KMS-11 (cell line): ENCODE results near the gene ADISSP.

Experiments used
- H2AFZ ChIP-seq: fragments of 200-600 bp; sonication (generic); 2 replicates; pipeline ENCODE4 v1.6.1; 2016; ENCODE audit warnings: antibody characterized with exemption, mixed run types, low read depth
- H3K27ac ChIP-seq: fragments of 200-600 bp; sonication (generic); 2 replicates; pipeline ENCODE4 v1.6.1; 2016; ENCODE audit warnings: mild to moderate bottlenecking, mixed run types
- H3K27me3 ChIP-seq: fragments of 200-600 bp; sonication (generic); 2 replicates; pipeline ENCODE4 v1.6.1; 2017; ENCODE audit warnings: mild to moderate bottlenecking, low read depth, mixed run types, moderate library complexity; ENCODE audit not compliant: insufficient read depth
- H3K36me3 ChIP-seq: fragments of 200-600 bp; sonication (generic); 2 replicates; pipeline ENCODE4 v1.6.1; 2017; ENCODE audit warnings: mild to moderate bottlenecking, mixed run types; ENCODE audit not compliant: insufficient read depth
- H3K4me1 ChIP-seq: fragments of 200-600 bp; sonication (generic); 2 replicates; pipeline ENCODE4 v1.6.1; 2016; ENCODE audit warnings: mild to moderate bottlenecking, low read depth, mixed run types; ENCODE audit not compliant: poor library complexity, severe bottlenecking
- H3K4me2 ChIP-seq: fragments of 200-600 bp; sonication (generic); 2 replicates; pipeline ENCODE4 v1.7.0; 2016; ENCODE audit warnings: mild to moderate bottlenecking, mixed run types
- H3K4me3 ChIP-seq: fragments of 200-600 bp; sonication (generic); IDR thresholded peaks from 2 replicates; pipeline ENCODE4 v1.6.1; 2017; ENCODE audit warnings: low read depth, low read length, mixed read lengths; ENCODE audit not compliant: insufficient read depth
- H3K79me2 ChIP-seq: fragments of 200-600 bp; sonication (generic); 2 replicates; pipeline ENCODE4 v1.6.1; 2016; ENCODE audit warnings: low read depth, mixed run types; ENCODE audit not compliant: insufficient read depth
- H3K9ac ChIP-seq: fragments of 200-600 bp; sonication (generic); 2 replicates; pipeline ENCODE4 v1.6.1; 2016; ENCODE audit warnings: mild to moderate bottlenecking, mixed run types
- H4K20me1 ChIP-seq: fragments of 200-600 bp; sonication (generic); 2 replicates; pipeline ENCODE4 v1.6.1; 2016; ENCODE audit warnings: mild to moderate bottlenecking, mixed run types; ENCODE audit not compliant: insufficient read depth
- TF ChIP-seq, protein P1 (sequence below): fragments of 200-600 bp; sonication (generic); conservative IDR thresholded peaks from 2 replicates; pipeline ENCODE4 v1.6.1; 2017; ENCODE audit warnings: low read depth, mild to moderate bottlenecking, antibody characterized with exemption, low read length, moderate library complexity, mixed read lengths

ADISSP gene

DNA sequence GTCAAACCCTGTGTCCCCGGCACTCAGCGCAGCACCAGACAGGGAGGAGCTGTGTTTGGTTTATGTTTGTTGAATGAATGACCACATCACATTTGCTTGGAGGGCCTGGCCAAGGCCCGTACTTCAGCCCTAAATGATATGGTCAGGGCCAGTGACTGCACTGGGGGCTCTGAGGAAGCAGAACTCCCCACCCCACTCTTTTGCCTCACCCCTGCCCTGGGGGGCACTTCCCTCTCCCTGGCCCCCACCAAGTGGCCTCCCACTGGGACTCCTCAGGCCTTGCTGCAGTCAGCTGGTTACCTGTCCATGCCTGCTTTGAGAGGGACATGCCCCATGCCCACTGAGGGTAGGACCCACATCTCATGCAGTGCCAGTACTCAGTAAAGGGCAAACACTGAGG is 2.9 kb downstream of the ADISSP start:
- Histone ChIP-seq H3K36me3 (no peaks in the 10 kb centered on the region), H3K4me3 (no peak overlapping the region), H2AFZ (no peak overlapping the region), H3K4me1 (peaks cover 5% of the 10 kb centered on the region), H3K79me2 (no peaks in the 10 kb centered on the region), H3K27me3 (no peaks in the 10 kb centered on the region), H3K4me2 (no peak overlapping the region), H4K20me1 (no peaks in the 10 kb centered on the region), H3K9ac (no peak overlapping the region), H3K27ac (no peak overlapping the region)
- TF ChIP-seq, protein P1, sequence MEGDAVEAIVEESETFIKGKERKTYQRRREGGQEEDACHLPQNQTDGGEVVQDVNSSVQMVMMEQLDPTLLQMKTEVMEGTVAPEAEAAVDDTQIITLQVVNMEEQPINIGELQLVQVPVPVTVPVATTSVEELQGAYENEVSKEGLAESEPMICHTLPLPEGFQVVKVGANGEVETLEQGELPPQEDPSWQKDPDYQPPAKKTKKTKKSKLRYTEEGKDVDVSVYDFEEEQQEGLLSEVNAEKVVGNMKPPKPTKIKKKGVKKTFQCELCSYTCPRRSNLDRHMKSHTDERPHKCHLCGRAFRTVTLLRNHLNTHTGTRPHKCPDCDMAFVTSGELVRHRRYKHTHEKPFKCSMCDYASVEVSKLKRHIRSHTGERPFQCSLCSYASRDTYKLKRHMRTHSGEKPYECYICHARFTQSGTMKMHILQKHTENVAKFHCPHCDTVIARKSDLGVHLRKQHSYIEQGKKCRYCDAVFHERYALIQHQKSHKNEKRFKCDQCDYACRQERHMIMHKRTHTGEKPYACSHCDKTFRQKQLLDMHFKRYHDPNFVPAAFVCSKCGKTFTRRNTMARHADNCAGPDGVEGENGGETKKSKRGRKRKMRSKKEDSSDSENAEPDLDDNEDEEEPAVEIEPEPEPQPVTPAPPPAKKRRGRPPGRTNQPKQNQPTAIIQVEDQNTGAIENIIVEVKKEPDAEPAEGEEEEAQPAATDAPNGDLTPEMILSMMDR = no peak

DNA sequence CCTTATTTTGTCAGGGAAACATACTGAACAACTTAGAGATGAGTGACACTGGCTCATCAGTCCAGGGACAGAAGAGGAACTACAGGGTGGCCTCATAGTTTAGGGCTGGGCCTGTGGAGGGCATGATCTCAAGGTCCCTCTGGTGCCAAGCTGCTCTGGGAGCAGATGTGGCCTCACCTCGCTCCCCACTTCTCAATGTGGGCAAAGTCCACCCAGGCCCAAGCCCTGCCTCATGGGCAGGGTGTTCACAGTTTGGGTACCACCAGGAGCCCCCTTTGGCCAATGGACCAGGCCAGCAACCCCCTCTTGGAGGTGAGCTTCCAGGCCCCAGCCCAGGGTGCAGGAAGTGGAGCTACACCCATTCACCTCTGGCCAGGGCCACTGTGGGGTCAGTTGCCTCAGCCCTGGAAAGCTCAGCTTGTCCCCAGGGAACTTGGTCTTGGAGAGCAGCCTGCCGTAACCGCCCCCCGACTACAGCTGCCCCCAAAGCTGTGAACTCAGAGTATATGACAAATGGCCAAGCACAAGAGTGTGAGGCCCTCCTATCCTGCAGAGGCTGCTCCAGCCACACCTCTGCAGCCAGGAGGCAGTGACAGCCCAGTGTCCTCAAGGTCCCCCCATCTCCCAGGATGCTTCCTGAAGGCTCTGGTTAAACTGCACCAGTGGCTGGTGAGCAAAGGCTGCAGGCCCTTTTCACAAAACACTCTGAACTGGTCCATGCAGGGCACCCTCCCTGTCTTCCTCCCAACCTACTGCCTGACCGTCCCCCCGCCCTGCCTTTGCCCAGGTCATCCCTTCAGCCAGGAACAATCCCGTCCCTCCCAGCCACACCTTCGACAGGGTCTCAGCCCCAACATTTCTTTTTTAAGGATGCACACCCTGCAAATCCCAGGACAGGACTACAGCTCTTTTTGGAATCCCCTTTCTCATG is 3.6 kb downstream of the ADISSP start:
- Histone ChIP-seq H3K27me3 (no peaks in the 10 kb centered on the region), H3K4me2 (no peak overlapping the region), H3K79me2 (no peaks in the 10 kb centered on the region), H3K36me3 (no peaks in the 10 kb centered on the region), H3K4me1 (peaks cover 2% of the 10 kb centered on the region), H3K9ac (no peak overlapping the region), H4K20me1 (no peaks in the 10 kb centered on the region), H3K4me3 (no peak overlapping the region), H3K27ac (no peak overlapping the region), H2AFZ (no peak overlapping the region)
- TF ChIP-seq, protein P1 = no peak

DNA sequence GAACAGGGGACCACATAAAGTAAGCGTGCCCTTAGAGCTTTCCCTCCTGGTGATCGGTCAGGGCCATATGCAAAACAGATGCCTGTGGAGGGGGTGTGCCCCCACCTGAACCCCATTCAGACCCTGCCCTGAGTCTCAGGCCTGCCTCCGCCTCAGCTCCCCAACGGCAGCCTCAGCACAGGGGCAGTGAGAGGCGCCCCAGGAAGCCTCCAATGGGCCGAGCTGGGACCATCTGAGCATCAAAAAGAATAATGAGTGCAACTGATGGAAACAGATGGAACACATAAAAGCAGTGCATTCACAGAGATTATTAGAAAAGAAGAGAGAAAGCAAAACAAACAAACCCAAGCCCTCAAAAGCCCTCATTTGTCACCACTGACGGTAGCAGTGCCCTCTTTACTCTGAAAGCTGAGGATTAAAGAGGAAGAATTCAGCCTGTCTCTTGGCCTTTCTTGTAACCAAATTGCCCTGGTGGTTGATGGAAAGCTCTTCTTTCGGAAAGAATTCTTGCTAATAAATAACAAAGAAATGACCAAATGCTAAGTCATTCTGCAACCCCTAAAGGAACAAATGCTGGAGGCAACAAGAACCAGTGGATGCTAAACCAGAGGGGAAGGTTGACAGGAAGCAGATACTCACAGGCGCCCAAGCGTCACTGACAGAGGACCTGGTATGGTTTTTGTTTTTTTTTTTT is 6.8 kb downstream of the ADISSP start:
- TF ChIP-seq, protein P1 = no peak
- no peak overlapping the region for H3K9ac ChIP-seq
- H3K27ac ChIP-seq = no peak overlapping the region
- H3K4me2 ChIP-seq = no peak overlapping the region
- no peaks in the 10 kb centered on the region for H3K4me1 ChIP-seq
- H3K4me3 ChIP-seq = no peak overlapping the region
- no peaks in the 10 kb centered on the region for H4K20me1 ChIP-seq
- no peaks in the 10 kb centered on the region for H3K27me3 ChIP-seq
- no peak overlapping the region for H2AFZ ChIP-seq
- H3K36me3 ChIP-seq = no peaks in the 10 kb centered on the region
- H3K79me2 ChIP-seq = no peaks in the 10 kb centered on the region

DNA sequence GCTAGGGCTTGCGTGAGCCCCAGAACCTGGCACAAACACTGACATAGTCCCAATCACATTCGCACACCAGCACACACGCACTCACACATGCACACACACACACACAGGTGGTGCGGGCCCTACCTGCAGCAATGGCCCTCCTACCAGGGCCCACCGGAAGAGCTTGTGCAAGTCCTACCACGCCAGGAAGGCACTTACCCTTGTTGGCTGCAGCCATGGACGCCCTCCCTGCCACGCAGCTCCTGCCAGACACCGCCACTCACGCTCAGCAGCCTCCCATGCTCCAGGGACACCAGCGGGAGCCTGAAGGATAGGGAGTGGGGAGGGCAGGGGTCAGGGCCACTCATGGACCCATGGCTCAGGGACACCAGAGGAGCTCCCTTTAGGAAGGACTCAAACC is 7.7 kb downstream of the ADISSP start:
- TF ChIP-seq, protein P1 = no peak
- H3K4me3 ChIP-seq = no peak overlapping the region
- H3K4me2 ChIP-seq = no peak overlapping the region
- no peak overlapping the region for H2AFZ ChIP-seq
- H3K27me3 ChIP-seq = no peaks in the 10 kb centered on the region
- H3K4me1 ChIP-seq = no peaks in the 10 kb centered on the region
- no peaks in the 10 kb centered on the region for H3K36me3 ChIP-seq
- H4K20me1 ChIP-seq = no peaks in the 10 kb centered on the region
- H3K79me2 ChIP-seq = no peaks in the 10 kb centered on the region
- no peak overlapping the region for H3K9ac ChIP-seq
- no peak overlapping the region for H3K27ac ChIP-seq
